GM12878 (cell line): ENCODE measurements around the gene BCKDHA. TPM values are rescaled to one million over a fixed set of nuclear protein-coding genes. Genes with fewer than 3 reads are reported as not detected.

ENCODE experiments used
- ATAC-seq: fragments of 200-7000 bp; cut with Tn5 transposase; 3 replicates; pipeline ENCODE4 v1.9.1; 2020; ENCODE audit warnings: mild to moderate bottlenecking, moderate library complexity
- BruUV-seq: library from RNA; stranded (reverse); fragments of 400-500 nt; replicated peaks from 2 replicates; lab custom pipeline; 2021; lab: Mats Ljungman, UMichigan
- CTCF ChIA-PET: fragments of 300-600 bp; sonication (Branson Sonifier 250); formaldehyde crosslinking; extraction: SDS; loops from one replicate; lab custom pipeline; 2021; ENCODE audit warnings: inconsistent platforms; lab: Yijun Ruan, JAX
- POLR2A ChIA-PET: fragments of 350-600 bp; formaldehyde crosslinking; extraction: SDS; loops from one replicate; lab custom pipeline; 2021; ENCODE audit warnings: inconsistent platforms; lab: Charles Lee
- RAD21 ChIA-PET: fragments of 300-600 bp; sonication (Branson Sonifier 250); formaldehyde crosslinking; loops from one replicate; lab custom pipeline; 2023; ENCODE audit warnings: antibody characterized with exemption; ENCODE audit not compliant: unreplicated experiment; lab: Charles Lee
- SMC1A ChIA-PET: fragments of 300-600 bp; sonication (Branson Sonifier 250); formaldehyde crosslinking; loops from one replicate; lab custom pipeline; 2023; ENCODE audit not compliant: unreplicated experiment, uncharacterized antibody; lab: Charles Lee
- DNase-seq: peaks from one replicate; pipeline ENCODE4 v3.0.0-alpha.2; 2011; ENCODE audit warnings: low read depth, low spot score
- FAIRE-seq: peaks from 3 replicates; lab custom pipeline; 2011; peaks lifted over from hg19 to GRCh38; lab: Jason Lieb, UNC
- H2AFZ ChIP-seq: 2 replicates; pipeline ENCODE4 v1.6.0; 2011; ENCODE audit warnings: low read depth, low read length, control low read depth; ENCODE audit not compliant: control insufficient read depth
- H3K27ac ChIP-seq: 2 replicates; pipeline ENCODE4 v1.5.1; 2011; ENCODE audit warnings: control low read depth; ENCODE audit not compliant: control insufficient read depth, insufficient read depth
- H3K27me3 ChIP-seq, 2 experiments: replicated peaks in 1 of 2; 2 replicates each; pipeline versions ENCODE4 v1.6.0 to v1.6.1; 2011; ENCODE audit warnings: low read length in 1 of 2; ENCODE audit not compliant: control insufficient read depth in 2 of 2, insufficient read depth in 2 of 2
- H3K36me3 ChIP-seq, 2 experiments: 2 replicates each; pipeline ENCODE4 v1.5.1; 2011; ENCODE audit warnings: low read length in 1 of 2; ENCODE audit not compliant: control insufficient read depth in 2 of 2, insufficient read depth in 2 of 2
- H3K4me1 ChIP-seq: 2 replicates; pipeline ENCODE4 v1.6.1; 2011; ENCODE audit warnings: mild to moderate bottlenecking, low read length, moderate library complexity, mixed read lengths; ENCODE audit not compliant: control insufficient read depth, insufficient read depth
- H3K4me2 ChIP-seq: 2 replicates; pipeline ENCODE4 v1.6.0; 2011; ENCODE audit warnings: control low read depth; ENCODE audit not compliant: control insufficient read depth, insufficient read depth
- H3K4me3 ChIP-seq: fragments of 200-600 bp; sonication (generic); 2 replicates; pipeline ENCODE4 v1.5.1; 2016
- H3K79me2 ChIP-seq: 2 replicates; pipeline ENCODE4 v1.6.0; 2011; ENCODE audit warnings: low read length; ENCODE audit not compliant: control insufficient read depth, insufficient read depth
- H3K9ac ChIP-seq: 2 replicates; pipeline ENCODE4 v1.8.0; 2011; ENCODE audit warnings: low read length, control low read depth, mixed read lengths; ENCODE audit not compliant: control insufficient read depth, insufficient read depth
- H3K9me3 ChIP-seq: replicated peaks from 3 replicates; pipeline ENCODE4 v1.5.1; 2011; ENCODE audit warnings: mild to moderate bottlenecking, low read length; ENCODE audit not compliant: control insufficient read depth, insufficient read depth
- H4K20me1 ChIP-seq: 2 replicates; pipeline ENCODE4 v1.6.0; 2011; ENCODE audit not compliant: control insufficient read depth, insufficient read depth
- BCL3 ChIP-seq: IDR thresholded peaks from 2 replicates; pipeline ENCODE4 v1.6.1; 2011; ENCODE audit warnings: borderline replicate concordance, low read depth, mild to moderate bottlenecking, moderate library complexity, low read length; ENCODE audit not compliant: insufficient read depth, poor library complexity, severe bottlenecking
- NFXL1 ChIP-seq: fragments of 450-650 bp; IDR thresholded peaks from 2 replicates; pipeline ENCODE4 v1.6.1; 2017; ENCODE audit warnings: antibody characterized with exemption, mild to moderate bottlenecking, borderline replicate concordance
- POLR2A ChIP-seq: IDR thresholded peaks from 2 replicates; pipeline ENCODE4 v1.6.1; 2011; ENCODE audit warnings: low read depth, mild to moderate bottlenecking, low read length
- RAD51 ChIP-seq: fragments of 450-650 bp; IDR thresholded peaks from 2 replicates; pipeline ENCODE4 v1.6.1; 2016; ENCODE audit warnings: moderate library complexity, mild to moderate bottlenecking, inconsistent platforms
- RCOR1 ChIP-seq: conservative IDR thresholded peaks from 2 replicates; pipeline ENCODE4 v1.6.1; 2012; ENCODE audit warnings: low read depth, low read length, improper control_type of control experiment
- RELB ChIP-seq: fragments of 450-650 bp; IDR thresholded peaks from 2 replicates; pipeline ENCODE4 v1.6.1; 2017; ENCODE audit warnings: low read depth, mild to moderate bottlenecking, moderate library complexity
- YY1 ChIP-seq: IDR thresholded peaks from 2 replicates; pipeline ENCODE4 v1.6.1; 2011; ENCODE audit warnings: low read depth, mild to moderate bottlenecking, low read length
- ZNF687 ChIP-seq: fragments of 450-650 bp; IDR thresholded peaks from 2 replicates; pipeline ENCODE4 v1.6.1; 2017; ENCODE audit warnings: mild to moderate bottlenecking, moderate library complexity
- WGBS: methylation state at CpG from one replicate; pipeline ENCODE4 v1.1.6; 2016; ENCODE audit warnings: low lambda C conversion rate; ENCODE audit not compliant: insufficient replicate concordance, insufficient coverage; ENCODE audit errors: missing lambda C conversion rate; 5-methylcytosine and 5-hydroxymethylcytosine counted together
- in situ Hi-C: fragments of 300-500 bp; cut with MboI; formaldehyde crosslinking; loops from 9 replicates; pipeline ENCODE4 v1.14.3; 2018; ENCODE audit warnings: mixed read lengths
- intact Hi-C: fragments of 100-400 bp; cut with micrococcal nuclease; formaldehyde crosslinking; loops from one replicate; pipeline ENCODE4 v1.14.2; 2022; ENCODE audit not compliant: unreplicated experiment
- polyA plus RNA-seq, 11 experiments: library from polyadenylated mRNA; depleted of rRNA in 4 of 11; unstranded in 6 of 11; stranded (reverse) in 5 of 11; fragments of >200 nt; fragmentation: Nextera tagmentation in 4 of 11; fragmentation: Illumina TruSeq in 1 of 11; extraction: Ambion mirVana in 4 of 11; extraction: Trizol in 1 of 11; gene quantifications; 1 replicate in 1 of 11; 2 replicates in 10 of 11; pipeline versions ENCODE4 v1.2.1 to v1.2.3, GENCODE V29; 2011 to 2016; ENCODE audit warnings: inconsistent platforms in 2 of 11, missing spikeins in 2 of 11, low read depth in 1 of 11
- total RNA-seq, 4 experiments: library from RNA; depleted of rRNA in 3 of 4; stranded (reverse); fragments of >200 nt in 3 of 4; fragmentation: Illumina TruSeq in 1 of 4; extraction: Trizol in 1 of 4; gene quantifications; 2 replicates each; pipeline versions ENCODE4 v1.2.1 to v1.2.3, GENCODE V29; 2013 to 2021

BCKDHA gene
- total and polyA plus RNA-seq, 10 of the 15 experiments (the other 5 are each of a cell fraction or from before 2014, with no cell fraction given), result 9.9 to 107 (median 46.4) TPM

- BruUV-seq, result no TSS peak
- Histone ChIP-seq H3K36me3 (peaks cover 17 to 21% of the 10 kb centered on the region in 2 experiments; a peak in 3 of 4 replicates), H3K79me2 (no peaks in the 10 kb centered on the region), H3K27ac (no peak overlapping the region), H4K20me1 (no peaks in the 10 kb centered on the region), H3K9ac (no peak overlapping the region), H3K9me3 (no peaks in the 10 kb centered on the region), H2AFZ (no peak overlapping the region), H3K27me3 (no peaks in the 10 kb centered on the region), H3K4me1 (peaks cover 6% of the 10 kb centered on the region; the same call in 1 of the 2 replicates), H3K4me3 (no peak overlapping the region), H3K4me2 (no peak overlapping the region)
- intact Hi-C loops (no loop called here), in situ Hi-C loops (no loop called here)
- WGBS, result over 99% methylated on average over 13 of the region's 13 CpGs
- ChIA-PET CTCF (no interaction called here), SMC1A (no interaction called here), RAD21 (interaction anchor here (0.5 kb wide), 1 partner anchor 43 kb away, joined by 3 read pairs; no protein-coding TSS in a partner anchor), POLR2A (no interaction called here)
- no peak for FAIRE-seq
- ATAC-seq, result no peak
- TF ChIP-seq RELB, result no peak
- TF ChIP-seq POLR2A, result peak; percentile 34; the same call in 1 of the 2 replicates
- DNase-seq, result no peak
Observed at GRCh38 chr19:41386442-41386841, 11.2 kb upstream of the BCKDHA start.

- BruUV-seq, result no TSS peak
- Histone ChIP-seq H4K20me1 (no peaks in the 10 kb centered on the region), H3K79me2 (peaks cover 30% of the 10 kb centered on the region), H3K36me3 (peaks cover 23% of the 10 kb centered on the region in 2 experiments; a peak in 3 of 4 replicates), H3K9ac (no peak overlapping the region), H3K4me2 (no peak overlapping the region), H3K4me3 (no peak overlapping the region), H3K27me3 (no peaks in the 10 kb centered on the region), H3K4me1 (peaks cover 21% of the 10 kb centered on the region), H3K27ac (no peak overlapping the region), H2AFZ (no peak overlapping the region), H3K9me3 (no peaks in the 10 kb centered on the region)
- CTCF ChIA-PET, result interaction anchor here (0.6 kb wide), 1 partner anchor 47 kb away, joined by 3 read pairs; no protein-coding TSS in a partner anchor
- in situ Hi-C loops, result no loop called here
- POLR2A ChIA-PET, result no interaction called here
- SMC1A ChIA-PET, result no interaction called here
- FAIRE-seq (no peak), DNase-seq (no peak), ATAC-seq (no peak)
- intact Hi-C loops, result no loop called here
- RAD21 ChIA-PET, result no interaction called here
- 87% methylated on average over 11 of the region's 11 CpGs for WGBS
- no peak for TF ChIP-seq RAD51
- no peak for TF ChIP-seq ZNF687
- no peak for TF ChIP-seq YY1
- no peak for TF ChIP-seq RCOR1
- no peak for TF ChIP-seq NFXL1
- TF ChIP-seq BCL3, result no peak
Observed at GRCh38 chr19:41391618-41392017, 6.0 kb upstream of the BCKDHA start.
